GM19023 (cell line): ENCODE measurements around the gene CLDN15.

Source experiments
- ATAC-seq: cut with Tn5 transposase; IDR thresholded peaks from one replicate; pipeline ENCODE4 v1.9.1; 2021; ENCODE audit warnings: mild to moderate bottlenecking, moderate library complexity; ENCODE audit not compliant: unreplicated experiment

CLDN15 gene

DNA sequence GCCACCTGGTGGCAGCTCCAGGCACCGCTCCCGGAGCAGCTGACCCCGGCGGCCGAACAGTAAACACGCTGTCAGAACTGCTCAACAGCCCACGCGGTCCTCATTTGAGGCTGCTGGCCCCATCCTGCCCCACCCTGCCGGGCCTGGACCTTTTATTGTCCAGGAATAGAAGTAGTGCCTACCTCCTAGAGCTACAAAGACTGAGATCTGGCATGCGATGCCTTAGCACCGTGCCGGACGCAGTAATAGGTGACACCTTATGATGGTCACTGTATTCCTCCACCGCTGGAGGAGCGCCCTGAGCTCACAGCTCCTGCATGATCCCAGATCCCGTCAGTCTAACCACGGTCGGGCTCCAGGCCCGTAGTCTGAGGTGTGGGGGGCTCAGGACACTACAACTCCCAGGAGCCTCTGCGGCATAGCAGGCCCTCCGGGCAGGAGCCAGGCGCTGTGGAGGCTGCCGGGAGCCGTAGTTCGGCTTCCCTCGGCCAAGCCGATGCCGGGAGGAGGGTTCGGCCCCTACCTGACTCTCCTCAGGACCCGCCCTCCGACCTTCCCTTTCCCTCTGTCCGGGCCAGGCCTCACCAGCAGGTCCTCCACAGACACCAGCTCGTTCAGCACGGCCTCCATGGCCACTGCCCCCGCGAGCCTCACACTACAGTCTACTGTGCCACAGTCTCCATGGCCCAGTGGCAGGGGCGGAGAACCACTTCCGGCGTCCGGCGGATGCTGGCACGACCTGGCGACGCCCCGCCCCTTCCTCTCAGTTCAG lies 7.0 kb upstream of the CLDN15 start, which contains the start of gene FIS1:
Gene FIS1, minus strand, starts transcription at position 707 of the 772 bp plus-strand sequence. Its CDS starts 77 bp downstream, at position 630.
- ATAC-seq: peak; percentile 94

DNA sequence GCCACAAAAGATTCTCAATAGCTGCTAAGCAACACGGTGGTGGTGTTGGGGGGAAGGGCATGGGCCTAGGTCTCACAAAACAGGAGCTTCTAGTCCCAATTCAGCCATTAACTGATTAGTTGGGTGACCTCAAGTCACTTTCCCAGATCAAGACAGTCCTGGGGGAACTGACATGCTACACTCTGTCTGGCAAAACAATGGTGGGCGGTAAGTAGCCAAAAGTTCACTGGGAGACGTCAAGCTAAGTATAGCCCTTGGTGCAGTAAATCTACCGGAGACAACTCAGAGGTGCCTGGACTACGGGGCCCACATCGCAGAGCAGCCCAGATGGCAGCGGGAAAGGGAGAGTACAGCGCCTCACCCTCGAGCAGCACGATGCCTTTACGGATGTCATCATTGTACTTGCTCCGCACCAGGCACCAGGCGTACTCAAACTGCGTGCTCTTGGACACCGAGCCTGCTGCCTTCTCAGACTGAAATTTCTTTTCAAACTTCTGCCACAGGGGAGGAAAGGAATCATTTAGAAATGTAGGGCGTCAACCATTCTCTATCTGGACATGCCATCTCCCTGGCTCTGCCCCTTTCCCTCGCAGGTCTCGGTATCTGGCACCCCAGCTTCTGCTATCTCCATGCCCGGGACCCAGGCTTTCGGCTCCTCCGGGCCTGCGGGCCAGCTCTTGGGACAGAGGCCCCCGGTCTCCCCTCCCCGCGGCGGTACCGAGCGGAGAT lies 6.2 kb upstream of the CLDN15 start:
- ATAC-seq: no peak

GRCh38 chr7:101241443-101242349 lies 4.1 kb upstream of the CLDN15 start:
- no peak for ATAC-seq

DNA sequence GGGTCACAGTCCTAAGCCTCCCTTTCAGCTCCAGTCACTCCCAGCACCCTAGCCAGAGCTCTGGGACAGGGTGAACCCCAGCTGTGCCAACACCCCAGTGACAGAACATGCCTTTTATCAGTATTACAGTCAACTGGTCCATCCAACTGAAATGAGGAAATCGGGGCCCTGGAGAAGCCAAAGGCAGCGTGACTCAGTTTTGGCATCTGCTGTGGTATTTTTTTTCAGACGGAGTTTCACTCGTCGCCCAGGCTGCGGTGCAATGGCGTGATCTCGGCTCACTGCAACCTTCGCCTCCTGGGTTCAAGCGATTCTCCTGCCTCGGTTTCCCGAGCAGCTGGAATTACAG lies 3.4 kb upstream of the CLDN15 start:
- no peak for ATAC-seq

DNA sequence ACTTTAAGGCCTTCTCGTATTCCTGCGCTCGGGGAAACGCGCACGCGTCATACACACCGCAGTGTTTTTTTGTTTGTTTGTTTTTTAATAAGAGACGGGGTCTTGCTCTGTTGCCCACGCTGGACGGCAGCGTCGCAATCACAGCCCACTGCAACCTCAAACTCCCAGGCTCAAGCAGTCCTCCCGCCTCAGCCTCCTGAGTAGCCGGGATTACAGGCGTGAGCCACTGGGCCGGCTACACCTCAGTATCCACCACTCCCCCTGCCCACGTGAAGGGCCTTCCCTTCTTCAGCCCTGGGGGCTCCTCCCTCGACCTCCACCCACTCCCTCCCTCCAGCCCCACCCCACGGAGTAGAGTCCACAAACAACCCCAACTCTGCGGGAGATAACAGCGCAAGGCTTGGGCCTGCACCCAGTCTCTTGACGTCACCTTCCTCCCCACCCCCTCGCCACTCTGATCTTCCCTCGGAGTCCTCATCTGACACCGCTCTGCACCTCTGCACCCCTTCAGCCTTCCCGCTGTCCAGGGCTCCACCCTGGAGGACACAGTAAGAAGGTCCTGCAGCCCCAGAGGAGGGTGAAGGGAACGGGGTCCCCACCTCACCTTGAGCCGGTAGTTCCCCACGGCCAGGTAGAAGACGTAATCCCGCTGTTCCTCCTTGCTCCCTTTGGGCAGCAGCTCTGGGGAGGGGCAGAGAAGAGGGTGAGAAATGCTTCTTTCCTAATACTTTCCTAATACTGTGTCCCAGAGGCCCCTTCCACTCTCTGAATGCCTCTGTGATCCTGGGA lies 2.8 kb upstream of the CLDN15 start:
- ATAC-seq: no peak

- no peak for ATAC-seq
Measured at GRCh38 chr7:101239951-101240220, 2.3 kb upstream of the CLDN15 start.

GRCh38 chr7:101239191-101239950 lies 1.8 kb upstream of the CLDN15 start:
- ATAC-seq: no peak

DNA sequence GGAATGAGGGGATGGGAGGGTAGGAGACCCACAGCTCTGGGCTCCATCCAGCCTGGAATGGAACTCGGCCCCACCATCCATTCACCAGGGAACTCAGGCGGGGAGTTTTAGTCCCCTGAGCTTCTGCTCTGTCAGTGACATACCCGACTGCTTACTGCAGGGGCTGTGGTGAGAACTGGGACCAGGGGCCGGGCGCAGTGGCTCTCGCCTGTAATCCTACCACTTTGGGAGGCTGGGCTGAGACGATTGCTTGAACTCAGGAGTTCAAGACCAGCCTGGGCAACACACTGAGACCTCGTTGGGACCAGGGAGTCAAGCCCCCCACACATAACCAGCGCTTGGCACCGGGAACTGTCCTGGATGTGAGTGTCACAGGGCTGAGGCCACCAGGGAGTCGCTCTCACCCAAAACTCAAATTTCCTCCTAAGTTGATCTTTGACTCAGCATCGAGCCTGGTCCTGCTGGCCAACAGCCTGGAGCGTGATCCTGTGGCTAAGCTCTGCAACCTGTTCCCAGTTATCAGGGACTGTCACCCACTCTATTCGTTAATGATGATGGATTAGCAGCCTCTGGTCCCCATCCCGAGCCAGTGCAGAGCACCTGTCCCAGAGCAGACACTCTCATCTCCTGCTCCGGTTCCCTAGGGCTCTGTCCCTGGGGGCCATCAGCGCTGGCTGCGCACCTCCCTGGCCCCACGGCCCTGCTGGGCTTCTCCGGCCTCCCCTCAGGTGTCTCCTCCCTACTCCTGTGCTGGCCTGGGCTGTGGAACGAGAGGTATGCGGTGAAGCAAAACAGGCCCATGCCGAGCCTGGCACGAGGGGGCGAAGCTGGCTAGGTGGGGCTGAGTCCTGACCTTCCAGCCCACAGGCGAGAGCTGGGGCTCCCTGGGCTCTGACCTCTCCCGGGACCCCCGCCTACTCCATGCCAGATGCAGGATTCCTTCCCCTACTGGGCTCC lies 902 bp upstream of the CLDN15 start:
- no peak for ATAC-seq

- ATAC-seq: no peak
Measured at GRCh38 chr7:101236292-101236835, 1.2 kb downstream of the CLDN15 start.

GRCh38 chr7:101235522-101235921 lies 2.1 kb downstream of the CLDN15 start:
- no peak for ATAC-seq

DNA sequence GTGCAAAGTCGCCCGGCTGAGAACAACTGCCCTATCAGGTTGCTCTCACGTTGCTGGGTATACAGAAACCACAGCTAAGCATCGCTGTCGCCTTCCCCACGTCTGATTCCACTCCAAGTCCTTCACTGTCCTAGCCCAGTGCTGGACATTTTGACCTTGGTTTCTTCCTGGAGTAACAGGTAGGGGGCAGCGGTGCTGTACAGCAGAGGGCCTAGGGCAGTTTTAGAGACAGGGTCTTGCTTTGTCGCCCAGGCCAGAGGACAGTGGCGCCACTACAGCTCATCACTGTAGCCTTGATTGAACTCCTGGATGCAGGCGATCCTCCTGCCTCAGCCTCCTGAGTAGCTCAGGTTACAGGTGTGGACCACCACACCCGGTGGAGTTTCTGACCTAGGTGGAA lies 2.6 kb downstream of the CLDN15 start:
- ATAC-seq: no peak

GRCh38 chr7:101234636-101235035 lies 3.0 kb downstream of the CLDN15 start:
- no peak for ATAC-seq

- ATAC-seq: no peak
Measured at GRCh38 chr7:101233907-101234547, 3.6 kb downstream of the CLDN15 start.

DNA sequence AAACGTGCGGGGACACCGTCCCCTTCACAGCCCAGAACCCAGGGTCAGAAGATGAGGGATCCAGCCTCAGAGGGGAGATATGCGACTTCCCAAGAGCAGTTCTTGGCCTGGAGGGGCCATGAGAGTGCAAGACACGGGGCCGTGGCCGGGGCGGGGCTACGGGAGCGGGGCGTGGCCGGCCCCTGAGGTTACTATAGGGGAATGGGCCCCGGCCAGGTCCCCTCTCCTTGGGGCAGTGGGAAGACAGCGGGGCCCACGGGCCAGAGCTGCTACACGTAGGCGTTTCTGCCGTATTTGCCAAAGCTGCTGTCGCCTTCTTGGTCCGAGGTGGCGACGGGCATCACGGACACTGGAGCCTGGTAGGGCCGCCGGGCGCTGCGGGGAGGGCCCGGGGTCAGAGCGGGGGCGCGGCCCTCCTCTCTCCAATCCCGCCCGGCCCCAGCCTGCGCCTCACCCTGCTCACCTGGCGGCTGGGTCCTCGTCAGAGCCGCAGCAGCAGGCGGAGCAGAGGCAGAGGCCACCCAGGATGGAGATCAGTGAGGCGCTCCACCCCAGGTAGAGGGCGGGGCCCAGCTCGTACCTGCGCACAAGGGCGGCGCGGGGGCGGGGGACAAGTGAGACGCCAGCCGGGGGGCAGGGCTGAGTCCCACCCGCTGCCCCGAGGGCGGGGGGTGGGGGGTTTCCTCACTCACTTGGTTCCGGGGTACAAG lies 5.3 kb downstream of the CLDN15 start:
- ATAC-seq: no peak

- no peak for ATAC-seq
Measured at GRCh38 chr7:101231644-101232043, 6.0 kb downstream of the CLDN15 start.

DNA sequence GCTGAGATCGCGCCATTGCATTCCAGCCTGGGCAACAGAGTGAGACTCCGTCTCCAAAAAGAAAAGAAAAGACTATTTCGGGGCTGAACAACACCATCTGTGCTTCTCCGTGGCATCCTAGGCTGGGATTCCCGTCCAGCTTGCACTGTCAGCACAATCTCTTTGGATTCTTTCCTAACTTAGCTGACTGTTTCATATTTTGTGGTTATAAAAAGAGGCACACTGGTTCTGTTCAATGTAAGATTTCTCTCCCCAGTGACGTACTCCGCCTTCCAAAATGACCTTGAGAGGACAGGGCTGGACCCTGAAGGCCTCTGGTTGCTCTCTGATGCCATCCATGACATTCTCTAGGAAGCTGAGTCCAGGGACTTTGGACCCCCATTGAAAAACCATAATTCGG lies 10.9 kb downstream of the CLDN15 start:
- no peak for ATAC-seq

GRCh38 chr7:101225650-101226049 lies 12.0 kb downstream of the CLDN15 start:
- no peak for ATAC-seq

GRCh38 chr7:101223528-101223927 lies 14.1 kb downstream of the CLDN15 start:
- no peak for ATAC-seq
